Ovary (tissue), 9 donors: ENCODE results near the gene TNS3. TPM values are rescaled to one million over a fixed set of nuclear protein-coding genes. Genes with fewer than 3 reads are reported as not detected.

Source experiments
- DNase-seq, 5 donors: peaks; one replicate each; pipeline ENCODE4 v3.0.0-alpha.2; 2019 to 2020
- H3K27ac ChIP-seq, 2 donors: fragments of 200-600 bp; one replicate each; pipeline versions ENCODE4 v1.5.1 to v1.8.0; 2019 to 2022
- H3K27me3 ChIP-seq: fragments of 200-600 bp; one replicate; pipeline ENCODE4 v1.8.0; 2022
- H3K36me3 ChIP-seq: fragments of 200-600 bp; sonication (generic); one replicate; pipeline ENCODE4 v1.5.1; 2019
- H3K4me1 ChIP-seq: one replicate; pipeline ENCODE4 v1.8.1; 2013; ENCODE audit warnings: mild to moderate bottlenecking, moderate library complexity; ENCODE audit not compliant: insufficient read depth
- H3K4me3 ChIP-seq: fragments of 200-600 bp; sonication (generic); one replicate; pipeline ENCODE4 v1.5.1; 2017
- H3K9me3 ChIP-seq, 2 donors: fragments of 200-600 bp in 1 of 2; sonication (generic) in 1 of 2; one replicate each; pipeline versions ENCODE4 v1.5.1 to v1.8.1; 2013 to 2019; ENCODE audit warnings: mild to moderate bottlenecking in 1 of 2, moderate library complexity in 1 of 2
- CTCF ChIP-seq, 3 donors: fragments of 450-650 bp in 2 of 3; fragments of 200-600 bp in 1 of 3; IDR thresholded peaks; one replicate each; pipeline versions ENCODE4 v1.5.1 to v1.8.0; 2016 to 2022; ENCODE audit warnings: antibody characterized with exemption in 3 of 3, mild to moderate bottlenecking in 1 of 3
- EP300 ChIP-seq: sonication (generic); formaldehyde crosslinking; IDR thresholded peaks from one replicate; pipeline ENCODE4 v1.6.1; 2017; ENCODE audit warnings: antibody characterized with exemption
- POLR2A ChIP-seq: fragments of 450-650 bp; IDR thresholded peaks from one replicate; pipeline ENCODE4 v1.6.1; 2017; ENCODE audit warnings: antibody characterized with exemption, mild to moderate bottlenecking, moderate library complexity
- WGBS, 3 donors: extraction: QIAGEN DNeasy Blood & Tissue Kit in 1 of 3; methylation state at CpG; one replicate each; pipeline versions ENCODE4 v1.1.5 to v1.1.7; 2013 to 2017; 5-methylcytosine and 5-hydroxymethylcytosine counted together
- intact Hi-C, 4 donors: fragments of 100-400 bp; cut with DNase I; formaldehyde crosslinking; loops; one replicate each; pipeline versions ENCODE4 v1.11.0 to v1.15.1; 2022 to 2023
- polyA plus RNA-seq, 2 donors: library from polyadenylated mRNA; stranded (reverse); fragments of 200-250 nt in 1 of 2; fragments of 350-450 nt in 1 of 2; fragmentation: Illumina TruSeq in 1 of 2; extraction: RNeasy Lipid Tissue Mini Kit (QIAGEN cat#74804) in 1 of 2; gene quantifications; one replicate each; pipeline ENCODE4 v1.2.3, GENCODE V29; 2013 to 2014
- total RNA-seq, 7 donors: library from RNA; depleted of rRNA in 2 of 7; stranded (reverse); fragments of >200 nt in 2 of 7; fragmentation: NEBNext Ultra II Directional in 3 of 7; extraction: Animal tissue kit (Norgen Biotek cat#: 25700) in 3 of 7; gene quantifications; one replicate each; pipeline versions ENCODE4 v1.1.0 to v1.2.4, GENCODE V29; 2016 to 2023
- donor health status: DM: no; HTN: no; CAD: no; lungs with moderate emphysema.
- donor health status: DM: no; HTN: no; CAD: no.
- donor health status: Bipolar disorder and iron deficiency.
- donor health status: DM: yes; HTN: yes; CAD: no.
- donor health status: DM: no; HTN: no; CAD: no.
- donor health status: DM: yes; HTN: yes; CAD: no.

Gene TNS3
- total and polyA plus RNA-seq, 9 donors, result 36.6 to 137 (median 91.3) TPM

GRCh38 chr7:47386273-47386835, 195.6 kb downstream of the TNS3 start:
- WGBS, 3 donors, result 89 to 96% (median 93%) methylated on average over 14 of the region's 14 CpGs
- Histone ChIP-seq H3K27ac (no peak overlapping the region), H3K4me3 (no peak overlapping the region), H3K27me3 (no peaks in the 10 kb centered on the region), H3K36me3 (no peaks in the 10 kb centered on the region), H3K4me1 (peaks cover 10% of the 10 kb centered on the region), H3K9me3 (no peaks in the 10 kb centered on the region)
- DNase-seq, result peak in 1 of 5 donors; percentile 15
- TF ChIP-seq POLR2A, result no peak
- intact Hi-C loops, result no loop called here

GRCh38 chr7:47385536-47386125, 196.3 kb downstream of the TNS3 start:
- intact Hi-C loops, result no loop called here
- Histone ChIP-seq H3K9me3 (no peaks in the 10 kb centered on the region), H3K4me1 (peaks cover 9% of the 10 kb centered on the region), H3K36me3 (no peaks in the 10 kb centered on the region), H3K27ac (no peak overlapping the region), H3K27me3 (no peaks in the 10 kb centered on the region), H3K4me3 (no peak overlapping the region)
- DNase-seq, result no peak
- 91 to 95% (median 92%) methylated on average over 10 of the region's 10 CpGs for WGBS, 3 donors
- no peak for TF ChIP-seq EP300
- TF ChIP-seq POLR2A, result no peak
- no peak for TF ChIP-seq CTCF (IDR thresholded peaks at IDR 0.05)

GRCh38 chr7:47384755-47385535, 197.0 kb downstream of the TNS3 start:
- intact Hi-C loops, result no loop called here
- H3K4me3 ChIP-seq, result no peak overlapping the region
- no peaks in the 10 kb centered on the region for H3K27me3 ChIP-seq
- no peaks in the 10 kb centered on the region for H3K9me3 ChIP-seq
- H3K36me3 ChIP-seq, result no peaks in the 10 kb centered on the region
- peaks cover 12% of the 10 kb centered on the region for H3K4me1 ChIP-seq
- peak in 1 of 5 donors; percentile 21 for DNase-seq
- no peak overlapping the region for H3K27ac ChIP-seq
- 84 to 92% (median 90%) methylated on average over 13 of the region's 13 CpGs for WGBS, 3 donors
- TF ChIP-seq CTCF (IDR thresholded peaks at IDR 0.05), result no peak
- TF ChIP-seq EP300, result no peak
- no peak for TF ChIP-seq POLR2A

GRCh38 chr7:47383696-47384445, 198.0 kb downstream of the TNS3 start:
- no peaks in the 10 kb centered on the region for H3K27me3 ChIP-seq
- TF ChIP-seq CTCF (IDR thresholded peaks at IDR 0.05) (no peak), EP300 (no peak), POLR2A (no peak)
- WGBS, 3 donors, result 86 to 90% (median 90%) methylated on average over 10 of the region's 10 CpGs
- H3K27ac ChIP-seq, result no peak overlapping the region
- H3K4me1 ChIP-seq, result peaks cover 15% of the 10 kb centered on the region
- no peaks in the 10 kb centered on the region for H3K9me3 ChIP-seq
- no peak for DNase-seq
- intact Hi-C loops, result no loop called here
- no peaks in the 10 kb centered on the region for H3K36me3 ChIP-seq
- H3K4me3 ChIP-seq, result no peak overlapping the region
